Naive thymus-derived CD4-positive, alpha-beta T cell (primary cell): ENCODE data around the gene NCEH1. TPM values are rescaled to one million over a fixed set of nuclear protein-coding genes. Genes with fewer than 3 reads are reported as not detected.
A peak's percentile ranks its signal among the peaks of the same experiment; 100 is the strongest.

Source experiments
- ATAC-seq: fragments of 150-1000 bp; cut with Tn5 transposase; 2 replicates; pipeline ENCODE4 v1.10.0; 2021; ENCODE audit warnings: mild to moderate bottlenecking, moderate library complexity
- CTCF ChIA-PET: fragments of 350-600 bp; sonication (Branson Sonifier 250); formaldehyde crosslinking; loops from one replicate; lab custom pipeline; 2021; ENCODE audit warnings: antibody characterized with exemption; lab: Charles Lee
- POLR2A ChIA-PET: fragments of 350-600 bp; sonication (Branson Sonifier 250); formaldehyde crosslinking; loops from one replicate; lab custom pipeline; 2021; ENCODE audit warnings: antibody characterized with exemption, inconsistent platforms; lab: Charles Lee
- DNase-seq, 9 donors: peaks; one replicate each; pipeline versions ENCODE4 v3.0.0 to v3.0.0-alpha.2; 2020 to 2022; ENCODE audit warnings: mixed read lengths in 1 of 9
- H3K27ac ChIP-seq: one replicate; pipeline ENCODE4 v1.7.0; 2013; ENCODE audit warnings: mild to moderate bottlenecking, low read depth, low read length, moderate library complexity
- H3K27me3 ChIP-seq, 2 donors: one replicate each; pipeline ENCODE4 v1.7.0; 2013; ENCODE audit warnings: low read length in 2 of 2, mild to moderate bottlenecking in 2 of 2, moderate library complexity in 2 of 2; ENCODE audit not compliant: control insufficient read depth in 2 of 2, insufficient read depth in 2 of 2
- H3K36me3 ChIP-seq, 3 experiments: 1 replicate in 2 of 3; 2 replicates in 1 of 3; pipeline ENCODE4 v1.7.0; 2013; ENCODE audit warnings: low read length in 3 of 3, mild to moderate bottlenecking in 3 of 3, moderate library complexity in 1 of 3; ENCODE audit not compliant: insufficient read depth in 3 of 3, control insufficient read depth in 2 of 3
- H3K4me1 ChIP-seq, 2 donors: one replicate each; pipeline ENCODE4 v1.7.0; 2013; ENCODE audit warnings: low read length in 2 of 2, mild to moderate bottlenecking in 2 of 2, moderate library complexity in 1 of 2; ENCODE audit not compliant: control insufficient read depth in 2 of 2, insufficient read depth in 2 of 2
- H3K4me3 ChIP-seq: 2 replicates; pipeline ENCODE4 v1.7.0; 2013; ENCODE audit warnings: mild to moderate bottlenecking, low read length
- H3K9me3 ChIP-seq, 3 experiments: 1 replicate in 2 of 3; 2 replicates in 1 of 3; pipeline ENCODE4 v1.7.0; 2013; ENCODE audit warnings: low read length in 3 of 3; ENCODE audit not compliant: control insufficient read depth in 2 of 3
- H3K27ac Mint-ChIP-seq, 9 donors: one replicate each; pipeline ENCODE4 v1.8.0; 2020 to 2022; ENCODE audit warnings: mixed read lengths in 9 of 9, mild to moderate bottlenecking in 8 of 9, moderate library complexity in 5 of 9, inconsistent platforms in 2 of 9
- H3K27me3 Mint-ChIP-seq, 5 donors: one replicate each; pipeline ENCODE4 v1.8.0; 2021 to 2022; ENCODE audit warnings: mixed read lengths in 5 of 5, mild to moderate bottlenecking in 1 of 5
- H3K36me3 Mint-ChIP-seq, 5 donors: one replicate each; pipeline ENCODE4 v1.8.0; 2020 to 2022; ENCODE audit warnings: mixed read lengths in 5 of 5, mild to moderate bottlenecking in 3 of 5, inconsistent platforms in 1 of 5
- H3K4me1 Mint-ChIP-seq, 7 donors: one replicate each; pipeline ENCODE4 v1.8.0; 2020 to 2022; ENCODE audit warnings: mixed read lengths in 7 of 7, mild to moderate bottlenecking in 3 of 7, inconsistent platforms in 1 of 7
- H3K4me3 Mint-ChIP-seq, 10 donors: one replicate each; pipeline ENCODE4 v1.8.0; 2020 to 2022; ENCODE audit warnings: mild to moderate bottlenecking in 10 of 10, mixed read lengths in 10 of 10, moderate library complexity in 6 of 10, inconsistent platforms in 2 of 10
- H3K9me3 Mint-ChIP-seq, 11 donors: one replicate each; pipeline ENCODE4 v1.8.0; 2020 to 2022; ENCODE audit warnings: mixed read lengths in 11 of 11, mild to moderate bottlenecking in 4 of 11, inconsistent platforms in 1 of 11, moderate library complexity in 1 of 11
- intact Hi-C, 2 donors: fragments of 100-400 bp; cut with micrococcal nuclease; formaldehyde crosslinking; loops; one replicate each; pipeline ENCODE4 v1.15.1; 2023
- polyA plus RNA-seq, 2 donors: library from polyadenylated mRNA; unstranded; fragments of 300-500 nt; fragmentation: Illumina TruSeq; gene quantifications; one replicate each; pipeline ENCODE4 v1.2.3, GENCODE V29; 2021
- total RNA-seq, 6 experiments: library from RNA in 5 of 6; stranded (reverse) in 5 of 6; gene quantifications; 1 replicate in 5 of 6; 2 replicates in 1 of 6; pipeline ENCODE4 v1.2.3 and lab custom pipeline; 2021 to 2026

Gene NCEH1
- total and polyA plus RNA-seq, 7 experiments from 2014 or later: 1.2 to 8.9 (median 3.5) TPM

DNA sequence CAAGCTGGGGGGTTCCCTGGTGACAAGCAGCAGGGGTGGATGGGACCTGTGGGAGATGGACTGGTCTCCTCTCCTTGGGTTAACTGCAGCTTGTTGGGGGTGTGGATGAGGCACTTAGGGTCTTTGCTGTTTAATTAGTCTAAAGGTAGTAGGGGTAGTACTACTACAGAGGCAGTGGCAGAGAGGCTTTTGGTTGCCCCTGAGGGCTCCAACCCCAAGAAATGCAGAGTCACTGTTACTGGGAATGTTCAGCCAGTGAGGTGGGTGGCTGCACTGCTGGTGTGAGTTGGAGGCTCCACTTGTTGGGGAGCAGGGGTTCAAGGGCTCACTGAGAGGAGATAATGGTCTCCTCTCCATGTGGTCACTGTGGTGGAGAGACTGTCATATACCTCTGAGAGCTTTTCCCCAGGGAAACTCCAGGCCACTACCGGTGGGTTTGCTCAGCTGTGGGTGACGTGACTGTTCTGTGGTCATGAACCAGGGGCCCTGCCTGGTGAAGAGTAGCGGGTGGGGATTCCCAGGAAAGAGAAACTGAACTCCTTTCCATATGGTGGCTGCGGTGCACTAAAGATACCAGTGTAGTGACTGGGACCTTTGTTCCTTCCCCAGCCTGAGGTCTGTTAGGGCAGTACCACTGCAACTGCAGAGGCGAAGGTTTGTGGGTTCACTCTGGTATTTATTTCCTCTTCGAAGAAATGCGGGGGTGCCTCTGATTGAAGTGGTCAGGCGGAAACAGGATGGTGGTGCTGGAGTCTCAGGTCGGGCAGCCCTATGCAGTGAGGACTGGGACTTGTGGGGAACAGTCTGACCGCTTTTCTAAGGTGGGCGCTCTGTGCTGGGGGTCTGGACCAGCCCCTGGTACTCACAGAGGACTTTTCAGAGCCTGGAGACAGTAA, 118.7 kb downstream of the NCEH1 start:
- H3K36me3 Mint-ChIP-seq: peaks cover 0 to 38% (median 16%) of the 10 kb centered on the region in 5 donors
- intact Hi-C loops: loop anchor here (1.0 to 10.0 kb wide), 15 partner anchors 12 to 1717 kb away; partner anchors contain the start of genes ECT2 (in 1 of the 2), EIF5A2 (in 1 of the 2), RPL22L1 (in 1 of the 2) and TNFSF10 (in 1 of the 2)
- peaks cover 54 to 88% (median 83%) of the 10 kb centered on the region in 7 donors for H3K4me1 Mint-ChIP-seq
- H3K4me1 ChIP-seq: peaks cover 35 to 40% of the 10 kb centered on the region in 2 donors
- H3K4me3 ChIP-seq: peak overlapping the region; percentile 43
- H3K36me3 ChIP-seq: no peaks in the 10 kb centered on the region
- peak; percentile 93 for ATAC-seq
- H3K9me3 Mint-ChIP-seq: peaks cover 0 to 27% (median 11%) of the 10 kb centered on the region in 11 donors
- H3K27ac Mint-ChIP-seq: peak overlapping the region; percentile 74 to 94 (median 89)
- CTCF ChIA-PET: no interaction called here
- H3K27me3 Mint-ChIP-seq: no peaks in the 10 kb centered on the region
- H3K4me3 Mint-ChIP-seq: peak overlapping the region; percentile 48 to 91 (median 78)
- POLR2A ChIA-PET: interaction anchor here (0.9 to 4.6 kb wide), 6 partner anchors 9 to 73 kb away, joined by 3 to 54 read pairs (median 4); partner anchors contain the start of gene TNFSF10
- peak; percentile 33 to 91 (median 52) for DNase-seq
- H3K27me3 ChIP-seq: no peaks in the 10 kb centered on the region
- H3K27ac ChIP-seq: peak overlapping the region; percentile 56
- H3K9me3 ChIP-seq: no peaks in the 10 kb centered on the region

- Mint-ChIP-seq H3K27ac (peak overlapping the region; percentile 52 to 94 (median 84)), H3K36me3 (peaks cover 0 to 38% (median 16%) of the 10 kb centered on the region in 5 donors), H3K27me3 (no peaks in the 10 kb centered on the region), H3K4me1 (peaks cover 53 to 90% (median 87%) of the 10 kb centered on the region in 7 donors), H3K9me3 (peaks cover 0 to 27% (median 11%) of the 10 kb centered on the region in 11 donors), H3K4me3 (peak overlapping the region in 9 of 10 donors; percentile 4 to 91 (median 50))
- Histone ChIP-seq H3K4me1 (peaks cover 42 to 45% of the 10 kb centered on the region in 2 donors), H3K36me3 (no peaks in the 10 kb centered on the region), H3K27me3 (no peaks in the 10 kb centered on the region), H3K27ac (peak overlapping the region; percentile 56), H3K4me3 (peak overlapping the region; percentile 43), H3K9me3 (no peaks in the 10 kb centered on the region)
- intact Hi-C loops: loop anchor here (10.0 kb wide), 3 partner anchors 486 to 1716 kb away; partner anchors contain the start of genes EIF5A2 (in 1 of the 2) and RPL22L1 (in 1 of the 2)
- ChIA-PET POLR2A (interaction anchor here (0.9 to 2.4 kb wide), 2 partner anchors 8 to 68 kb away, joined by 5 to 6 read pairs; partner anchors contain the start of gene TNFSF10), CTCF (interaction anchor here (1.6 kb wide), 1 partner anchor 130 kb away, joined by 3 read pairs; no protein-coding TSS in a partner anchor)
- ATAC-seq: no peak
- no peak for DNase-seq
Observed at GRCh38 chr3:172591125-172591605, 119.7 kb downstream of the NCEH1 start.

- Histone ChIP-seq H3K27me3 (no peaks in the 10 kb centered on the region), H3K4me3 (no peak overlapping the region), H3K36me3 (no peaks in the 10 kb centered on the region), H3K27ac (no peak overlapping the region), H3K4me1 (peaks cover 20 to 29% of the 10 kb centered on the region in 2 donors), H3K9me3 (no peaks in the 10 kb centered on the region)
- H3K4me1 Mint-ChIP-seq: peaks cover 46 to 92% (median 86%) of the 10 kb centered on the region in 7 donors
- ATAC-seq: no peak
- H3K36me3 Mint-ChIP-seq: peaks cover 8 to 61% (median 16%) of the 10 kb centered on the region in 5 donors
- CTCF ChIA-PET: interaction anchor here (1.0 to 2.1 kb wide), 3 partner anchors 9 to 109 kb away, joined by 4 to 5 read pairs (median 4); no protein-coding TSS in a partner anchor
- peaks cover 0 to 43% (median 14%) of the 10 kb centered on the region in 11 donors for H3K9me3 Mint-ChIP-seq
- H3K27me3 Mint-ChIP-seq: no peaks in the 10 kb centered on the region
- peak overlapping the region in 4 of 9 donors; percentile 36 to 74 (median 44) for H3K27ac Mint-ChIP-seq
- H3K4me3 Mint-ChIP-seq: peak overlapping the region in 6 of 10 donors; percentile 21 to 57 (median 38)
- POLR2A ChIA-PET: interaction anchor here (0.7 to 1.2 kb wide), 3 partner anchors 9 to 68 kb away, joined by 3 to 6 read pairs (median 3); no protein-coding TSS in a partner anchor
- DNase-seq: no peak
- intact Hi-C loops: no loop called here
Observed at GRCh38 chr3:172586436-172586835, 124.4 kb downstream of the NCEH1 start.

- Histone ChIP-seq H3K27me3 (no peaks in the 10 kb centered on the region), H3K4me1 (peaks cover 23 to 29% of the 10 kb centered on the region in 2 donors)
- H3K27ac Mint-ChIP-seq: peak overlapping the region in 3 of 9 donors; percentile 35 to 94 (median 36)
Observed at GRCh38 chr3:172585954-172586353, 124.9 kb downstream of the NCEH1 start.

DNA sequence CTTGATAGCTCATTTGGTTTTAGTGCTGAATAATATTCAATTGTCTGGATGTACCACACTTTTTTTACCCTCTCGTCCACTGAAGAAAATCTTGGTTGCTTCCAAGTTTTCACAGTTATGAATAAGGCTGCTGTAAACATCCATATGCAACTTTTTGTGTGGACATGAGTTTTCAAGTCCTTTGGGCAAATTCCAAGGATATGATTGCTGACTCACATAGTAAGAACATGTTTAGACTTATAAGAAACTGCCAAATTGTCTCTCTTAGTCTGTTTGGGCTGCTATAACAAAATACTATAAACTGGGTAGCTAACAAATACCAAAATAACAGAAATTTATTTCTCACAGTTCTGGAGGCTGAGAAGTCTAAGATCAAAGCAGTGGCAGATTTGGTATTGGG, 128.2 kb downstream of the NCEH1 start:
- CTCF ChIA-PET: no interaction called here
- DNase-seq: no peak
- no peaks in the 10 kb centered on the region for H3K9me3 ChIP-seq
- POLR2A ChIA-PET: interaction anchor here (1.4 to 3.3 kb wide), 3 partner anchors 9 to 59 kb away, joined by 5 to 13 read pairs (median 10); partner anchors contain the start of gene TNFSF10
- H3K9me3 Mint-ChIP-seq: peaks cover 0 to 20% (median under 1%) of the 10 kb centered on the region in 11 donors
- no peaks in the 10 kb centered on the region for H3K36me3 ChIP-seq
- peaks cover 64 to 98% (median 93%) of the 10 kb centered on the region in 7 donors for H3K4me1 Mint-ChIP-seq
- H3K4me1 ChIP-seq: peaks cover 40 to 50% of the 10 kb centered on the region in 2 donors
- peaks cover 0 to 45% (median 10%) of the 10 kb centered on the region in 5 donors for H3K36me3 Mint-ChIP-seq
- intact Hi-C loops: no loop called here
- no peak overlapping the region for H3K4me3 ChIP-seq
- H3K4me3 Mint-ChIP-seq: peak overlapping the region in 4 of 10 donors; percentile 3 to 76 (median 52)
- no peaks in the 10 kb centered on the region for H3K27me3 Mint-ChIP-seq
- no peak for ATAC-seq
- H3K27ac Mint-ChIP-seq: peak overlapping the region in 7 of 9 donors; percentile 49 to 97 (median 93)
- H3K27me3 ChIP-seq: no peaks in the 10 kb centered on the region
- H3K27ac ChIP-seq: no peak overlapping the region

More at GRCh38 chr3:172585954-172586353, 124.9 kb downstream of the NCEH1 start:
- H3K9me3 Mint-ChIP-seq: peaks cover 0 to 42% (median 14%) of the 10 kb centered on the region in 11 donors
- H3K36me3 Mint-ChIP-seq: peaks cover 8 to 58% (median 16%) of the 10 kb centered on the region in 5 donors
- ChIA-PET POLR2A (interaction anchor here (1.0 to 1.2 kb wide), 2 partner anchors 14 to 68 kb away, joined by 3 to 6 read pairs; no protein-coding TSS in a partner anchor), CTCF (interaction anchor here (1.0 to 2.1 kb wide), 3 partner anchors 9 to 109 kb away, joined by 4 to 5 read pairs (median 4); no protein-coding TSS in a partner anchor)
- peaks cover 46 to 92% (median 86%) of the 10 kb centered on the region in 7 donors for H3K4me1 Mint-ChIP-seq
- Histone ChIP-seq H3K4me3 (no peak overlapping the region), H3K36me3 (no peaks in the 10 kb centered on the region), H3K9me3 (no peaks in the 10 kb centered on the region), H3K27ac (no peak overlapping the region)
- DNase-seq (no peak), ATAC-seq (no peak)
- intact Hi-C loops: no loop called here
- no peaks in the 10 kb centered on the region for H3K27me3 Mint-ChIP-seq
- peak overlapping the region in 2 of 10 donors; percentile 5 to 38 for H3K4me3 Mint-ChIP-seq
